Osteoblast (primary cell): ENCODE results near the gene OAF. TPM values are rescaled to one million over a fixed set of nuclear protein-coding genes. Genes with fewer than 3 reads are reported as not detected.

Source experiments
- DNase-seq: peaks from one replicate; pipeline ENCODE4 v3.0.0; 2011; ENCODE audit warnings: low spot score, mixed read lengths; ENCODE audit not compliant: insufficient read length; ENCODE audit errors: missing footprints
- H2AFZ ChIP-seq: 2 replicates; pipeline ENCODE4 v1.6.0; 2011; ENCODE audit warnings: mild to moderate bottlenecking, low read length
- H3K27ac ChIP-seq: 2 replicates; pipeline ENCODE4 v1.5.1; 2011; ENCODE audit warnings: mild to moderate bottlenecking, low read depth, low read length, moderate library complexity
- H3K27me3 ChIP-seq: 2 replicates; pipeline ENCODE4 v1.6.0; 2012; ENCODE audit warnings: mild to moderate bottlenecking, control low read depth, inconsistent platforms, low read length, moderate library complexity; ENCODE audit not compliant: insufficient read depth
- H3K36me3 ChIP-seq: 2 replicates; pipeline ENCODE4 v1.5.1; 2011; ENCODE audit warnings: mild to moderate bottlenecking, low read length, control low read depth, moderate library complexity; ENCODE audit not compliant: insufficient read depth
- H3K4me1 ChIP-seq: 2 replicates; pipeline ENCODE4 v1.5.1; 2011; ENCODE audit warnings: mild to moderate bottlenecking, low read length, control low read depth, moderate library complexity; ENCODE audit not compliant: insufficient read depth
- H3K4me2 ChIP-seq: 2 replicates; pipeline ENCODE4 v1.6.0; 2011; ENCODE audit warnings: mild to moderate bottlenecking, low read length; ENCODE audit not compliant: insufficient read depth
- H3K4me3 ChIP-seq: fragments of 200-600 bp; sonication (generic); 3 replicates; pipeline ENCODE4 v1.5.1; 2012; ENCODE audit warnings: mild to moderate bottlenecking, low read length, inconsistent platforms; ENCODE audit not compliant: insufficient read depth
- H3K79me2 ChIP-seq: 2 replicates; pipeline ENCODE4 v1.6.0; 2012; ENCODE audit warnings: mild to moderate bottlenecking, low read length, control low read depth, inconsistent platforms; ENCODE audit not compliant: insufficient read depth
- H3K9me3 ChIP-seq: 2 replicates; pipeline ENCODE4 v1.5.1; 2011; ENCODE audit warnings: low read depth, low read length, control low read depth
- H4K20me1 ChIP-seq: 2 replicates; pipeline ENCODE4 v1.6.0; 2012; ENCODE audit warnings: mild to moderate bottlenecking, low read length, control low read depth; ENCODE audit not compliant: insufficient read depth
- total RNA-seq: library from RNA; depleted of rRNA; stranded (reverse); fragments of >200 nt; gene quantifications from 2 replicates; pipeline ENCODE4 v1.2.3, GENCODE V29; 2012
- TF ChIP-seq, protein P1 (sequence below): IDR thresholded peaks from 2 replicates; pipeline ENCODE4 v1.5.1; 2011; ENCODE audit warnings: mild to moderate bottlenecking, low read depth, low read length, moderate library complexity; ENCODE audit errors: extremely low read depth

Gene OAF
- total RNA-seq, 1 donor, result 7.2 TPM

DNA sequence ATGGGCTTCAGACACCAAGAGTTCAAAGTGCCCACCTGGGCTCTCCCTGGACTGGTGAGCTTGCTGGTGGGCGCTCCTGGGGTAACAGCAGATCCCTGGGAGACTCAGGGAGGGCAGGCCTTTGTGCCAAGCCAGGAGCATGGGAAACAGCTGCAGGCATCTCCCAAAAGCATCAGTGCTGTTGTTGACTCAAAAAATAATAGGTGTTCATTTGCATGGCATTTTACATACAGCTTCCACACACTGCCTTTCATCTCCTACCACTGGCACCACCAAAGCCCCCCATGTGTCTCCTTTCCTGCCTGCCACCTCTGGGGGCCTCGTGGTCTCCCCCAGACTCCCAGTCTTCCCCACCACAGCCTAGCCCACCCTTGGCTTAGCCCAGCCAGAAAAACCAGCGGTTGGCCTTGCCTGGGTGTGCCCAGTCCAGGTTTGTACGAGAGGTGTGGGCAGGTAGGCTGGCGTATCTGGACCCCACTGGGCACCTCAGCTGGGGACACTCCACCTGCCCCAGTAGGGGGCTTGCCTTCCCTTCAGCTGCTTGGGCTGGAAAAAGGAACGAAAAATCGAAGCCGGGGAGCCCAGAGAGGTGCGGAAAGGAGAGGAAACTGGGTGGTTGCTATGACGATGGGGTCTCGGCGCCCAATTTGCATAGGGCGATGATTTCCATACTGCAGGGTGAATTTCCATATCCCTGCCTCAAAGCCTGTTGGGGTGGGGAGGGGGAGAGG lies 44.1 kb downstream of the OAF start:
- no peak overlapping the region for H3K4me2 ChIP-seq
- no peak overlapping the region for H3K4me3 ChIP-seq
- H3K36me3 ChIP-seq, result no peaks in the 10 kb centered on the region
- TF ChIP-seq, protein P1, sequence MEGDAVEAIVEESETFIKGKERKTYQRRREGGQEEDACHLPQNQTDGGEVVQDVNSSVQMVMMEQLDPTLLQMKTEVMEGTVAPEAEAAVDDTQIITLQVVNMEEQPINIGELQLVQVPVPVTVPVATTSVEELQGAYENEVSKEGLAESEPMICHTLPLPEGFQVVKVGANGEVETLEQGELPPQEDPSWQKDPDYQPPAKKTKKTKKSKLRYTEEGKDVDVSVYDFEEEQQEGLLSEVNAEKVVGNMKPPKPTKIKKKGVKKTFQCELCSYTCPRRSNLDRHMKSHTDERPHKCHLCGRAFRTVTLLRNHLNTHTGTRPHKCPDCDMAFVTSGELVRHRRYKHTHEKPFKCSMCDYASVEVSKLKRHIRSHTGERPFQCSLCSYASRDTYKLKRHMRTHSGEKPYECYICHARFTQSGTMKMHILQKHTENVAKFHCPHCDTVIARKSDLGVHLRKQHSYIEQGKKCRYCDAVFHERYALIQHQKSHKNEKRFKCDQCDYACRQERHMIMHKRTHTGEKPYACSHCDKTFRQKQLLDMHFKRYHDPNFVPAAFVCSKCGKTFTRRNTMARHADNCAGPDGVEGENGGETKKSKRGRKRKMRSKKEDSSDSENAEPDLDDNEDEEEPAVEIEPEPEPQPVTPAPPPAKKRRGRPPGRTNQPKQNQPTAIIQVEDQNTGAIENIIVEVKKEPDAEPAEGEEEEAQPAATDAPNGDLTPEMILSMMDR, result no peak
- peaks cover 63% of the 10 kb centered on the region for H3K27me3 ChIP-seq
- no peaks in the 10 kb centered on the region for H3K79me2 ChIP-seq
- H3K4me1 ChIP-seq, result no peaks in the 10 kb centered on the region
- no peaks in the 10 kb centered on the region for H4K20me1 ChIP-seq
- peak; percentile 78 for DNase-seq
- no peaks in the 10 kb centered on the region for H3K9me3 ChIP-seq
- H2AFZ ChIP-seq, result no peak overlapping the region
- no peak overlapping the region for H3K27ac ChIP-seq

DNA sequence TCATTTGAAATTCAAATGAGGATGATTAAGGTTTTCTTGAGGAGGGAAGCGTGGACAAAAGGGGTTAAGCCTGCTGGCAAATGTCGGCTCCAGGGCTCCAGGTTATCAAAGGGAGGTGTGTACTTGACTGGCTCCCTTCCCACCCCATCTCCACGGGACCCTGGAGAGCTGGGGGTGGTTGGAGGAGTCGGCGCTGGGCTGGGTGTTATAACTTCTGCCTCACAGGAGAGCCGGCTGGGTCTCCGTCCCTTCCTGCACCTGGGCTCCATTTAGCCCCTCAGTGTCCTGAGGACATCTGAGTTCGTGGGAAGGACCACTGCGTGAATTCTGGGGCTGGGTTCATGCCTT lies 44.7 kb downstream of the OAF start:
- Histone ChIP-seq H3K27ac (no peak overlapping the region), H3K36me3 (no peaks in the 10 kb centered on the region), H3K4me3 (no peak overlapping the region), H3K9me3 (no peaks in the 10 kb centered on the region), H3K27me3 (peaks cover 69% of the 10 kb centered on the region), H3K79me2 (no peaks in the 10 kb centered on the region), H3K4me1 (no peaks in the 10 kb centered on the region), H2AFZ (no peak overlapping the region), H3K4me2 (no peak overlapping the region), H4K20me1 (no peaks in the 10 kb centered on the region)
- TF ChIP-seq, protein P1, result no peak
- no peak for DNase-seq

DNA sequence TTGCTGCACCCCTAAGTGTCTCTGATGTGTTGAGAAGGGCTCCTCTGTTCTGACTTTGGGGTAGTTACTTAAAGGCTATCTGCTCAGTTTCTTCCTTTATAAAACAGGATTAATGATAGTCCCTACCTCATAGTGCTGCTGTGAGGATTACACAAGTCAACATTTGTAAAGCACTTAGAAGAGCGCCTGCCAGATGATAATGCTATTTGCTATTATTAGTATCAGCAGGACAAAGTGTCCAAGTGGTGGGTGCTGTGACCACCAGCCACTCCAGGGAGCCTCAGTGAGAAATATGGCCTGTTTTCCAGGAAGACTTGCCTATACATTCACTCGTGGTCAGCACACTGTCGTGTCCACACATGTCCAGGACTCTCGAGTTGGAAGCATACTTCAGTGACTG lies 45.3 kb downstream of the OAF start:
- Histone ChIP-seq H3K36me3 (no peaks in the 10 kb centered on the region), H3K9me3 (no peaks in the 10 kb centered on the region), H3K4me3 (no peak overlapping the region), H3K4me2 (no peak overlapping the region), H2AFZ (no peak overlapping the region), H3K4me1 (no peaks in the 10 kb centered on the region), H3K27me3 (peaks cover 71% of the 10 kb centered on the region), H3K27ac (no peak overlapping the region), H3K79me2 (no peaks in the 10 kb centered on the region), H4K20me1 (no peaks in the 10 kb centered on the region)
- TF ChIP-seq, protein P1, result no peak
- DNase-seq, result no peak

DNA sequence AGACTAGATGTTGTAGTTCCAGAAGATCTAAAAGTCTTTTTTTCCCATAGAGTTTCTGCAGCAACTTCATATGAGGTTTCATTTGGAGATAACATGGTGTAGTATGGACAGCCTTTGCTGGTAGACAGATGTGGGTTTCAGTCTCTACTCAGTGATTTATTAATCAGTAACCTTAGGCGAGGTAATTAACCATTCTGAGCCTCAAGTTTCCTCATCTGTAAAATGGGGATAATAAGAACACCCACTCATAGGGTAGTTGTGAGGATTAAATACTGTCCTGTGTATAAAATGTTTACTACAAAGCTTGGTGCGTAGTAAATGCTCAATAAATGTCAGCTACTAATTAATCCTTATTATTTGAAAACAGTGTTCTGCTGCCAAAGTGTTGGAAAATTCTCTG lies 45.9 kb downstream of the OAF start:
- no peak overlapping the region for H3K4me2 ChIP-seq
- no peak overlapping the region for H3K27ac ChIP-seq
- H3K27me3 ChIP-seq, result peaks cover 73% of the 10 kb centered on the region
- no peak overlapping the region for H2AFZ ChIP-seq
- no peaks in the 10 kb centered on the region for H3K79me2 ChIP-seq
- H4K20me1 ChIP-seq, result no peaks in the 10 kb centered on the region
- DNase-seq, result no peak
- no peaks in the 10 kb centered on the region for H3K36me3 ChIP-seq
- H3K9me3 ChIP-seq, result no peaks in the 10 kb centered on the region
- no peak overlapping the region for H3K4me3 ChIP-seq
- TF ChIP-seq, protein P1, result no peak
- H3K4me1 ChIP-seq, result no peaks in the 10 kb centered on the region
